NCI-H2029 treated with DMSO at 0.1 percent for 48 hours (cell line): ENCODE data around the gene LHX3.
"Not testable (repeated sequence)": the region's sequence is repeated elsewhere in the genome, so short reads cannot be mapped to it uniquely, and the experiment has no call there.

Experiments used
- DNase-seq: peaks from one replicate; lab custom pipeline; 2025; lab: John Stamatoyannopoulos, UW

Gene LHX3

GRCh38 chr9:136241542-136241941 lies 36.6 kb upstream of the LHX3 start:
- no peak for DNase-seq

- no peak for DNase-seq
Observed at GRCh38 chr9:136240941-136241340, 36.0 kb upstream of the LHX3 start.

DNA sequence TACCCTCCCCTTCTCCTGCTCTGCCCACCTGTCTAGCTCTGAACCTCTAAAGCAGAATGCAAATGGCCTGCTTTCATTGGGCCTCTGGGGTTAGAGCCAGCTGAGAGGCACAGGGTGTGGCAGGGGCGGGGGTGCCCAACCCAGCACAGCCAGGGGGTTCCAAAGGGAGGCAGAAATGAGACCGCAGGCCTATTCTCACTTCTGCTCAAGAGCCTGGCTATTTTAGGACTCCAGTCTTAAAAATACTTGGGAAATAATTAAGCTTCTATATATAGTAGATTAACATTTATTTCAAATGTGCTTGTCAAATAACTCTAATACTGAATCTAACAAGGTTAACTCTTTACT lies 35.0 kb upstream of the LHX3 start:
- no peak for DNase-seq

- no peak for DNase-seq
Observed at GRCh38 chr9:136239135-136239982, 34.4 kb upstream of the LHX3 start.

GRCh38 chr9:136238342-136238732 lies 33.4 kb upstream of the LHX3 start:
- DNase-seq, result no peak

DNA sequence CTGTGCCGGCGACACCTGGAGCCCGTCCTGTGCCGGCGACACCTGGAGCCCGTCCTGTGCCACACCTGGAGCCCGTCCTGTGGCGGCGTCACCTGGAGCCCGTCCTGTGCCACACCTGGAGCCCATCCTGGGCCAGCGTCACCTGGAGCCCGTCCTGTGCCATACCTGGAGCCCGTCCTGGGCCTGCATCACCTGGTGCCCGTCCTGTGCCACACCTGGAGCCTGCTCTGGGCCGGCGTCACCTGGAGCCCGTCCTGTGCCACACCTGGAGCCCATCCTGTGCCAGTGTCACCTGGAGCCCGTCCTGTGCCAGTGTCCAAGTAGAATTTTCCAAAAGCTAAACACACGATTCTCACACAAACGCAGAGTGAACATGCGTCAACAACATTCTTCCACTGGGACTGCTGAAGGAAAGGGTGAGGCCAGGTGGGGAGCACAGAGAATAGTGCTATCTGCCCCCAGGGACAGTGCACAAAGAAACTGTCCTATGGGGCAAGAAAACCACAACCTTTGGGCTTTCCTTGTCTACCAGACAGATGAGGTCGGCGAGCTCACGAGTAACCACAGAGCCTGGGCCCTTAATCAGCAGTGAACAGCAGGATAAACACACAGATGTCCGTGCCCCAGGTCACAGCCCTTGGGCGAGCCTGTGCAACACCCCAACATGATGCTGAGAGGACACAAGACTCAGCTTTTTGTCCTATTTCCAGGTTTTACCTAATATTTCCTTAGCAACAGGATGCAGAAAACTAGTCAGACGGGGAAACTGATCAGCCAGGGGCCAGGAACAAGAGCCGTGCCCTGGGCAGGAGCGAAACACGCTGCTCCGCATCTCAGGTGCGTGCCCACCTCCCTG lies 32.8 kb upstream of the LHX3 start:
- DNase-seq, result no peak

DNA sequence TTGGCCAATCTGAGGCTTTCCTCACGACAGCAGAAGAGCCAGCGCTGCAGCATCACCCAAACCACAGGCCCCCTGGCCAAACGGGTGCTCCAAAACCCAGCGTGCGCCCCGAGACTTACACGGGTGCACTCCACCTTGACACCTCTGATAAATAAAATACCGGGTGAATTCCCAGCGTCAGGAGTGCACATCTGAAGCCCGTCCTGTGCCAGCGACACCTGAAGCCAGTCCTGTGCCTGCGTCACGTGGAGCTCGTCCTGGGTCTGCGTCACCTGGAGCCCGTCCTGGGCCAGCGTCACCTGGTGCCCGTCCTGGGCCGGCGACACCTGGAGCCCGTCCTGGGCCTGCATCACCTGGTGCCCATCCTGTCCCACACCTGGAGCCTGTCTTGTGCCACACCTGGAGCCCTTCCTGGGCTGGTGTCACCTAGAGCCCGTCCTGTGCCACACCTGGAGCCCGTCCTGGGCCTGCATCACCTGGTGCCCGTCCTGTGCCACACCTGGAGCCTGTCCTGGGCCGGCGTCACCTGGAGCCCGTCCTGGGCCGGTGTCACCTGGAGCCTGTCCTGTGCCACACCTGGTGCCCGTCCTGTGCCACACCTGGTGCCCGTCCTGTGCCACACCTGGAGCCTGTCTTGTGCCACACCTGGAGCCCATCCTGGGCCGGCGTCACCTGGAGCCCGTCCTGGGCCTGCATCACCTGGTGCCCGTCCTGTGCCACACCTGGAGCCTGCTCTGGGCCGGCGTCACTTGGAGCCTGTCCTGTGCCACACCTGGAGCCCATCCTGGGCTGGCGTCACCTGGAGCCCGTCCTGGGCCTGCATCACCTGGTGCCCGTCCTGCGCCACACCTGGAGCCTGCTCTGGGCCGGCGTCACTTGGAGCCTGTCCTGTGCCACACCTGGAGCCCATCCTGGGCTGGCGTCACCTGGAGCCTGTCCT lies 31.8 kb upstream of the LHX3 start:
- not testable (repeated sequence) for DNase-seq

- DNase-seq, result no peak
Observed at GRCh38 chr9:136235709-136236455, 31.0 kb upstream of the LHX3 start.

DNA sequence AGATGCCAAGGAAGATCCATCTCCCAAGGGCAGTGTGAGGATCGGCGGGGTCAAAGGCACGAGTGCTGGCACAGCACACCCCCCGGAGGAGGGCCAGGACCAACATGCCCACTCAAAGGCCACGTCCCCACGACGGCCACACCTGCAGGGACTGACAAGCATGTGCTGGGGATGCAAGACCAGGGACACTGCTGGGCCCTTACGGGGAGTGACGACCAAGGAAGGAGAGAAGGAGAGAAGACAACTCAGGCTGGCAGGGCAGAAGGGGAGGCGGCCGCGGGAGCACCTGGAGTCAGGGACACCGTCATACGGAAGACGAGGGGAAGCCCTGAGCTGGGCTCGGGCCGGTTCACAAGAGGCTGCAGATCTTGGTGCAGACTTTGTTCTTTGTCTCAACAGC lies 30.2 kb upstream of the LHX3 start:
- no peak for DNase-seq

DNA sequence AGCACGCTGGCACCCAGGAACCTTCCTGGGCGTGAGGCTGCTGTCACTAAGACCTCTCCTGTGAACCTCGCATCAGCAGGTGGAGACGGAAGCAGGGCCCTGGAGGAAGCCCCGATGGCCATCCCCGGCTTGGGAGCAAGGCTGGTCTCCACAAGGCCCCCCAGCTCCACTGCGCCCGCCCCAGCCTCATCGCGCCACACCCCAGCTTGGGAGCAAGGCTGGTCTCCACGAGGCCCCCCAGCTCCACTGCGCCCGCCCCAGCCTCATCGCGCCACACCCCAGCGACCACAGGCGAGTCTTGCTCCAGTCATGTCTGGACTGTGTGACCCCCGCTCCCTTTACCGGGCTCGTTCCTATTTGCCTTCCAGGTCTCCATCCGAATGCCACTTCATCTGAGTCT lies 29.7 kb upstream of the LHX3 start:
- DNase-seq, result no peak

- DNase-seq, result no peak
Observed at GRCh38 chr9:136233868-136234267, 28.9 kb upstream of the LHX3 start.

DNA sequence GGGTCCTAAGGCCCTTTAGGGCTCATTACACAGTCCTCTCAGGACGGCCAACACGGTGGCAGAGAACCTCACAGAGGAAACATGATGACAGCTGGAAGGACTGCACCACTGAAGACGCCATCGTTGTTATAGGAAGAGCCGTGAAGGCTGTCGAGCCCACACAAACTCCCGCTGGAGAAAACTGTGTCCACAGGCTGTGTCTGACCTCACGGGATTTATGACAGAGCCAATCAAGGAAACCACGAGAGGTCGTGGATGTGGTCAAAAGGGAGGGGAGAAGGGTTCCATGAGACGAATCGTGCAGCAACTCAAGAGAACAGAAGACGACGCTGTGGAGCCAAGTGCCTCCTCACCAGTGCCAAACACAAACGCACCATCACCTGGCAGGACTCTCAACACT lies 28.5 kb upstream of the LHX3 start:
- DNase-seq, result no peak

- no peak for DNase-seq
Observed at GRCh38 chr9:136232969-136233368, 28.0 kb upstream of the LHX3 start.

- DNase-seq, result no peak
Observed at GRCh38 chr9:136231478-136232297, 26.8 kb upstream of the LHX3 start.

DNA sequence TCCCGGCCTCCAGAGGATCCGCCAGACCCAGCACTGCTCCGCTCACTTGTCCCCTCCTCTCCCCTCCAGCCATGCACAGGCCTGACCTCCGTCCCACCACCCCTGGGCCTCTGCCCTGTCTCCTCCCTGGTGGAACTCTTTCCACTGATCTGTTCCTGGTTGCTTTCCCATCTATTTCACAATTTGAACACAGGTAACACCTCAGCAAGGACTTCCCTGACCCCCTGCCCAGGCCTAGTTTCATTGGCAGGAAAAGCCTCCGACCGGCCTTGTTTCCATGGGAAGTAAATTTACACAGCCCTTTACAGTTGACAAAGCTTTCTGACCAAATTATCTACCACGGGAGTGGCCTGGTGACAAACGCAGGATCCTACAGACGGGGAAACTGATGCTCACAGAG lies 25.8 kb upstream of the LHX3 start:
- no peak for DNase-seq

- DNase-seq, result no peak
Observed at GRCh38 chr9:136230365-136230764, 25.4 kb upstream of the LHX3 start.

DNA sequence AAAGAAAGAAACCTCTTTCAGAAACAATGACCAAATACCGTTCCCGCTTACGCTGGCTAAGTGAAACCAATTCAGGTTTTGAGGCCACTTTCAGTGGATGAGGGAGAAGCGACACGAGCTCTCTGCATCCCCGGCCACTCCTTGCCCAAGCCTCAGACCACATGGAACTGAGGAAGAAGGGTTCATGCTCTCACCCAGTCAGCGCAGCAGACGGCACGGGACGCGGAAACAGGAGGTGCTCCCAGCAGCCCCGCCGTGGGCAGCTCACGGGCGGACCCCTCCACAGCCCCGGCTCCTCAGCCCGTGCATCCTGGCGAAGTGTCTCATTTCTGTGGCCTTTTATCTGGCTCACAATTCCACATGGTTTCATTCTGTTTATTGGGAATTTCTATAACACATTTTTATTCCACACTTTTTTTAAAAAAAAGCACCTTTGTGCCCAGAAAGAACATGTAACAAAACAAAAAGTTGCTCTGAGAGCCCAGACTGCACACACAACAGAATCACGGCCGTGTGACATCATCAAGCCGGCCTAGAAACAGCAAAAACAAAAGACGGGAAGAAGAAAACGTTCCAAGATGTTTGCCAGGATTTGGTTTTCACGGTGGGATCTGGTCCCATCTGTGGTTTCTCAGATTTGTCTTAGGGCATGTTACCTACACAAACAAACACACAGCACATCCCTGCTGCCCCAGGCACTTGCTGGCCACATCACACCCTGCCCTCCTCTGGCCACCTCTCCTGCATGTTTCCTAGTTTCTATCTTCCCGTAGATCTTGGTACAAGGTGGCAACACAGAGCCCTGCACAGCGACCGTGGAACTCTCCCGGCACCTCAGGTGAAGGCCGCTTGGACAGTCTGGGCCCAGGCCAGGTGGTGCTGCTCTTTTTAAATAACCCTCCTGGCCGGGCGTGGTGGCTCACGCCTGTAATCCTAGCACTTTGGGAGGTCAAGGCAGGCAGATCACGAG lies 24.5 kb upstream of the LHX3 start:
- DNase-seq, result no peak

DNA sequence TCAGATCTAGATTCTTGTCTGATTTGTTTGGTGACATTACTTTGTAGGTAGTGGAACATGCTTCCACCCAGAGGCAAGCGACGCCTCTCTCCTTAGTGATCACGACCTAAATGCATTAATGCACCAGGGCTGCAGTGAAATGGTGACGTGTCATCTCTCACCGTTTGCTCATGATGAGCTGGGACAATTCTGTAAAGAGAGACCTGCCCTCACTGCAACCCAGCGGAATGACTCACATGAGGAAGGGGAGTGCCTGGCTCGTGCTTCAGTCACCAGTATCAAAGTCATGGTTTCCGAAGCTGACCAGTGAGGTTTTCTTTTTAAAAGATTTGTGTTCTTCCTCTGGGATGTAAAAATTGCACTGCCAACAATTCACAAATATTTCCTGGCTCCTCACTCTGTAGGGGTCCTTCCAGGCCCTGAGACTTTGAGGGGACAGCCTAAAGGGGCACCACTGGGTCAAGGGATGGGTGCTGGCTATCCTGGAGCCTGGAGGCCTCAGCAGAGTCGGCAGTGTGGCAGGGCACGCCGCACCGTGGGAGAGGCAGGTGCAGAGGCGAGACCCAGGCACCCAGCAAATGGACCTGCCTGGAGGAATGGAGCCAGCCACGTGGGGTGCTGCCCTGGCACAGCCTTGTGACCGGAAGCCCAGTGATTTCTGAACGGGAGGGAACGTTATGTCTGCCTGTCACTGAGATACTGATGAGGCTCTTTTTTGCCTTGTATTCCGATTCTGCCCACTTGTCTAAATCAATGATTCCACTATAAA lies 23.4 kb upstream of the LHX3 start:
- no peak for DNase-seq
